ENCODE data around the gene KCNJ14. TPM values are rescaled to one million over a fixed set of nuclear protein-coding genes. Genes with fewer than 3 reads are reported as not detected.

Gene KCNJ14
- total RNA-seq, 4 donors from 2014 or later: 0.16 to 0.42 (median 0.27) TPM; not detected in 1

- peaks cover 0 to 18% (median 0%) of the 10 kb centered on the region in 3 donors for H3K4me1 ChIP-seq
- no peak for ATAC-seq
- peak overlapping the region in 1 of 2 donors; percentile 34 for H3K4me3 ChIP-seq
- TF ChIP-seq CTCF (IDR thresholded peaks at IDR 0.05) (no peak), EP300 (IDR thresholded peaks at IDR 0.05) (no peak), POLR2A (IDR thresholded peaks at IDR 0.05) (no peak), POLR2AphosphoS5 (IDR thresholded peaks at IDR 0.05) (no peak)
- 25% methylated on average over 19 of the region's 30 CpGs; no CpG with 5 or more reads in 1 of the 2 donors for WGBS, 2 donors (ENCODE audit: low coverage in 1 of 2)
- peaks cover 65% of the 10 kb centered on the region for H3K27me3 ChIP-seq
- no peaks in the 10 kb centered on the region for H3K36me3 ChIP-seq
- H3K27ac ChIP-seq: no peak overlapping the region
- H3K9me3 ChIP-seq: no peaks in the 10 kb centered on the region
These were observed 39.6 kb upstream of the KCNJ14 start for GRCh38 chr19:48415806-48416221.

GRCh38 chr19:48417421-48417820 is 38.0 kb upstream of the KCNJ14 start:
- Histone ChIP-seq H3K27ac (no peak overlapping the region), H3K36me3 (no peaks in the 10 kb centered on the region), H3K4me1 (peaks cover 0 to 18% (median 0%) of the 10 kb centered on the region in 3 donors), H3K4me3 (no peak overlapping the region), H3K27me3 (peaks cover 59% of the 10 kb centered on the region), H3K9me3 (no peaks in the 10 kb centered on the region)
- no peak for ATAC-seq
- TF ChIP-seq EP300 (IDR thresholded peaks at IDR 0.05) (no peak), POLR2A (IDR thresholded peaks at IDR 0.05) (no peak), POLR2AphosphoS5 (IDR thresholded peaks at IDR 0.05) (no peak), CTCF (IDR thresholded peaks at IDR 0.05) (no peak)
- 67% methylated on average over 4 of the region's 7 CpGs; no CpG with 5 or more reads in 1 of the 2 donors for WGBS, 2 donors (ENCODE audit: low coverage in 1 of 2)

GRCh38 chr19:48418317-48419064 is 36.9 kb upstream of the KCNJ14 start:
- 64 to 92% methylated on average over 4 to 6 of the region's 6 CpGs for WGBS, 2 donors (ENCODE audit: low coverage in 1 of 2)
- peaks cover 59% of the 10 kb centered on the region for H3K27me3 ChIP-seq

GRCh38 chr19:48419158-48419920 is 36.0 kb upstream of the KCNJ14 start:
- H3K27ac ChIP-seq: no peak overlapping the region
- no peaks in the 10 kb centered on the region for H3K9me3 ChIP-seq
- H3K27me3 ChIP-seq: peaks cover 50% of the 10 kb centered on the region
- no peak for TF ChIP-seq POLR2AphosphoS5 (IDR thresholded peaks at IDR 0.05)
- TF ChIP-seq EP300 (IDR thresholded peaks at IDR 0.05): no peak
- TF ChIP-seq CTCF (IDR thresholded peaks at IDR 0.05): no peak
- TF ChIP-seq POLR2A (IDR thresholded peaks at IDR 0.05): no peak
- peak; percentile 49 for ATAC-seq
- WGBS, 2 donors (ENCODE audit: low coverage in 1 of 2): 32 to 44% methylated on average over 6 to 10 of the region's 31 CpGs
- H3K4me3 ChIP-seq: no peak overlapping the region
- peaks cover 0 to 17% (median 0%) of the 10 kb centered on the region in 3 donors for H3K4me1 ChIP-seq
- H3K36me3 ChIP-seq: no peaks in the 10 kb centered on the region

More at GRCh38 chr19:48418317-48419064, 36.9 kb upstream of the KCNJ14 start:
- Histone ChIP-seq H3K4me1 (peaks cover 0 to 18% (median 0%) of the 10 kb centered on the region in 3 donors), H3K4me3 (no peak overlapping the region), H3K27ac (no peak overlapping the region), H3K9me3 (no peaks in the 10 kb centered on the region), H3K36me3 (no peaks in the 10 kb centered on the region)
- ATAC-seq: no peak
- TF ChIP-seq CTCF (IDR thresholded peaks at IDR 0.05): no peak
- TF ChIP-seq POLR2A (IDR thresholded peaks at IDR 0.05): no peak
- no peak for TF ChIP-seq POLR2AphosphoS5 (IDR thresholded peaks at IDR 0.05)
- no peak for TF ChIP-seq EP300 (IDR thresholded peaks at IDR 0.05)

Data from gastroesophageal sphincter (tissue), 4 donors.